Jurkat, Clone E6-1 (cell line): ENCODE measurements around the gene OR52H1. TPM values are rescaled to one million over a fixed set of nuclear protein-coding genes. Genes with fewer than 3 reads are reported as not detected.
"Not testable (repeated sequence)": the region's sequence is repeated elsewhere in the genome, so short reads cannot be mapped to it uniquely, and the experiment has no call there.

Experiments
- DNase-seq: peaks from one replicate; pipeline ENCODE4 v3.0.0-alpha.2; 2011; ENCODE audit warnings: low read depth, low spot score
- H3K4me3 ChIP-seq: 2 replicates; pipeline ENCODE4 v1.5.1; 2011; ENCODE audit warnings: mild to moderate bottlenecking, low read length, control low read depth, moderate library complexity
- polyA plus RNA-seq: library from polyadenylated mRNA; unstranded; fragments of >200 nt; gene quantifications from one replicate; pipeline ENCODE4 v1.2.1, GENCODE V29; 2012; ENCODE audit warnings: missing spikeins; ENCODE audit not compliant: insufficient read length, insufficient read depth

OR52H1 gene
- not detected for polyA plus RNA-seq

- no peak within 1 kb of the TSS for H3K4me3 ChIP-seq
- no peak for DNase-seq
These were observed at the start of gene OR52H1 for GRCh38 chr11:5548440-5548839. Gene OR52H1, minus strand, starts transcription at chr11:5548540. Its CDS starts 3,035 bp downstream, at chr11:5545505.

GRCh38 chr11:5597953-5598352 lies 49.6 kb upstream of the OR52H1 start:
- no peak overlapping the region for H3K4me3 ChIP-seq
- no peak for DNase-seq

GRCh38 chr11:5596607-5597201 lies 48.4 kb upstream of the OR52H1 start, which contains the start of gene TRIM6:
Gene TRIM6, plus strand, starts transcription at chr11:5596637. Its CDS starts 261 bp downstream, at chr11:5596898.
- DNase-seq: no peak

GRCh38 chr11:5593146-5593545 lies 44.8 kb upstream of the OR52H1 start:
- DNase-seq: no peak
- no peak overlapping the region for H3K4me3 ChIP-seq

More at GRCh38 chr11:5596607-5597201, 48.4 kb upstream of the OR52H1 start, which contains the start of gene TRIM6:
- no peak within 1 kb of the TSS for H3K4me3 ChIP-seq

- no peak for DNase-seq
- H3K4me3 ChIP-seq: no peak overlapping the region
These were observed 44.3 kb upstream of the OR52H1 start for GRCh38 chr11:5592615-5593014.

GRCh38 chr11:5591613-5592012 lies 43.3 kb upstream of the OR52H1 start:
- no peak overlapping the region for H3K4me3 ChIP-seq
- no peak for DNase-seq

GRCh38 chr11:5589906-5590305 lies 41.6 kb upstream of the OR52H1 start:
- not testable (repeated sequence) for H3K4me3 ChIP-seq, DNase-seq

- DNase-seq, H3K4me3 ChIP-seq: not testable (repeated sequence)
These were observed 36.1 kb upstream of the OR52H1 start for GRCh38 chr11:5584458-5584857.

GRCh38 chr11:5581014-5581413 lies 32.7 kb upstream of the OR52H1 start:
- no peak for DNase-seq
- no peak overlapping the region for H3K4me3 ChIP-seq

- DNase-seq: no peak
- no peak within 1 kb of the TSS for H3K4me3 ChIP-seq
These were observed 32.2 kb upstream of the OR52H1 start, which contains the start of gene OR52B6 for GRCh38 chr11:5580577-5580976. Gene OR52B6, plus strand, starts transcription at chr11:5580877. Its CDS starts 0 bp downstream, at chr11:5580877.

GRCh38 chr11:5577101-5577500 lies 28.8 kb upstream of the OR52H1 start:
- no peak overlapping the region for H3K4me3 ChIP-seq
- DNase-seq: no peak

GRCh38 chr11:5575152-5575551 lies 26.8 kb upstream of the OR52H1 start:
- no peak overlapping the region for H3K4me3 ChIP-seq
- DNase-seq: no peak

GRCh38 chr11:5574654-5575053 lies 26.3 kb upstream of the OR52H1 start:
- no peak overlapping the region for H3K4me3 ChIP-seq
- DNase-seq: no peak

GRCh38 chr11:5564259-5565019 lies 16.1 kb upstream of the OR52H1 start:
- peak; percentile 7 for DNase-seq
- no peak overlapping the region for H3K4me3 ChIP-seq

- H3K4me3 ChIP-seq: no peak overlapping the region
- no peak for DNase-seq
These were observed 9.4 kb upstream of the OR52H1 start for GRCh38 chr11:5557751-5558150.

- no peak overlapping the region for H3K4me3 ChIP-seq
- no peak for DNase-seq
These were observed 8.4 kb upstream of the OR52H1 start for GRCh38 chr11:5556596-5557188.

GRCh38 chr11:5553343-5553742 lies 5.0 kb upstream of the OR52H1 start:
- no peak for DNase-seq
- no peak overlapping the region for H3K4me3 ChIP-seq

- no peak for DNase-seq
- no peak overlapping the region for H3K4me3 ChIP-seq
These were observed 2.2 kb upstream of the OR52H1 start for GRCh38 chr11:5550440-5551095.

- DNase-seq: no peak
- H3K4me3 ChIP-seq: no peak overlapping the region
These were observed 358 bp downstream of the OR52H1 start for GRCh38 chr11:5547982-5548381.

- no peak for DNase-seq
- H3K4me3 ChIP-seq: no peak overlapping the region
These were observed 1.9 kb downstream of the OR52H1 start for GRCh38 chr11:5546457-5546856.
